Hematopoietic multipotent progenitor cell (in vitro differentiated cells): ENCODE results near the gene NUDT3. TPM values are rescaled to one million over a fixed set of nuclear protein-coding genes. Genes with fewer than 3 reads are reported as not detected.
"Not testable (repeated sequence)": the region's sequence is repeated elsewhere in the genome, so short reads cannot be mapped to it uniquely, and the experiment has no call there.

Experiments
- DNase-seq, 3 donors: peaks; one replicate each; pipeline ENCODE4 v3.0.0-alpha.2; 2011 to 2015; ENCODE audit warnings: low read depth in 2 of 3, low spot score in 2 of 3
- total RNA-seq: library from RNA; depleted of rRNA; stranded (reverse); fragments of >200 nt; gene quantifications from one replicate; pipeline ENCODE4 v1.2.3, GENCODE V29; 2012

NUDT3 gene
- total RNA-seq, 1 donor: 28.3 TPM

GRCh38 chr6:34393191-34393965 is 909 bp upstream of the NUDT3 start:
- peak in 2 of 3 donors; percentile 49 to 81 for DNase-seq

- DNase-seq: peak; percentile 26 to 68 (median 50)
Measured at GRCh38 chr6:34391786-34392496, 528 bp downstream of the NUDT3 start.

- DNase-seq: no peak
Measured at GRCh38 chr6:34391473-34391785, 1.0 kb downstream of the NUDT3 start.

GRCh38 chr6:34390531-34391472 is 1.7 kb downstream of the NUDT3 start:
- no peak for DNase-seq

DNA sequence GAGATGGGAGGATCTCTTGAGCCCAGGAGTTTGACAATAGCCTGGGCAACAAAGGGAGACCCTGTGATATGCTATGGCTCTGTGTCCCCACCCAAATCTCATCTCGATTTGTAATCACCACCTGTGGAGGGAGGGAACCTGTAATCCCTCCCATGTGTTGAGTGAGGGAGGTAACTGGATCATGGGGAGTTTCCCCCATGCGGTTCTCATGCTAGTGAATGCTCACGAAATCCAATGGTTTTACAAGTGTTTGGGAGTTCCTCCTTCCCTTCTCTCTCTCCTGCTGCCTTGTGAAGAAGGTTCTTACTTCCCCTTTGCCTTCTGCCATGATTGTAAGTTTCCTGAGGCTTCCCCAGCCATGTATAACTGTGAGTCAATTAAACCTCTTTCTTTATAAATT is 3.4 kb downstream of the NUDT3 start:
- DNase-seq: no peak

GRCh38 chr6:34388421-34388820 is 4.0 kb downstream of the NUDT3 start:
- no peak for DNase-seq

DNA sequence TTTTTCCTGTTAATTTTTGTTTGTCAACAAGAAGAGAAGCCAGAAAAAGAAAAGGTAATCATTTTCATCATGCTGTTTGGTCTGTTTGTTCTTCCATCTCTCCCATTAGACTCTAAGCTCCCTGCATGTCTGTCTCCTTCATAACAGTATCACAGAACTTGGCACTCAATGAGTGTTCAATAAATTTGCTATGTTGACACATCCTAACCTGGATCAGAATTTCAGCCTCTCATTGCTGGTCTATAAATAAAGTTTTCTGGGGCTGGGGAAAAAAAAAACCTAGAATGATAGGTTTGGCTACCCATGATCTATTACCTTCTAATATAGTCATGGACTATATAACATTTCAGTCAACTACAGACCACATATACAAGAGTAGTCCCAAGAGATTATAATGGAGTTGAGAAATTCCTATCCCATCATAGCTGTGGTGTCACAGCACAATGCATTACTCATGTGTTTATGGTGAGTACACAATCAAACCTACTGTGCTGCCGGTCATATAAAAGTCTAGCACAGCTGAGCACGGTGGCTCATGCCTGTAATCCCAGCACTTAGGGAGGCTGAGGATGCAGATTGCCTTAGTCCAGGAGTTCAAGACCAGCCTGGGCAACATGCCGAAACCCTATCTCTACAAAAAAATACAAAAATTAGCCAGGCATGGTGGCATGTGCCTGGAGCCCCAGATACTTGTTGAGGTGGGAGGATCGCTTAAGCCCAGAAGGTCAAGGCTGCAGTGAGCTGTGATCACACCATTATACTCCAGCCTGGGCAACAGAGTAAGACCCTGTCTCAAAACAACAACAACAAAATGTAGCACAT is 5.9 kb downstream of the NUDT3 start:
- DNase-seq: no peak

GRCh38 chr6:34385793-34386195 is 6.7 kb downstream of the NUDT3 start:
- DNase-seq: no peak

DNA sequence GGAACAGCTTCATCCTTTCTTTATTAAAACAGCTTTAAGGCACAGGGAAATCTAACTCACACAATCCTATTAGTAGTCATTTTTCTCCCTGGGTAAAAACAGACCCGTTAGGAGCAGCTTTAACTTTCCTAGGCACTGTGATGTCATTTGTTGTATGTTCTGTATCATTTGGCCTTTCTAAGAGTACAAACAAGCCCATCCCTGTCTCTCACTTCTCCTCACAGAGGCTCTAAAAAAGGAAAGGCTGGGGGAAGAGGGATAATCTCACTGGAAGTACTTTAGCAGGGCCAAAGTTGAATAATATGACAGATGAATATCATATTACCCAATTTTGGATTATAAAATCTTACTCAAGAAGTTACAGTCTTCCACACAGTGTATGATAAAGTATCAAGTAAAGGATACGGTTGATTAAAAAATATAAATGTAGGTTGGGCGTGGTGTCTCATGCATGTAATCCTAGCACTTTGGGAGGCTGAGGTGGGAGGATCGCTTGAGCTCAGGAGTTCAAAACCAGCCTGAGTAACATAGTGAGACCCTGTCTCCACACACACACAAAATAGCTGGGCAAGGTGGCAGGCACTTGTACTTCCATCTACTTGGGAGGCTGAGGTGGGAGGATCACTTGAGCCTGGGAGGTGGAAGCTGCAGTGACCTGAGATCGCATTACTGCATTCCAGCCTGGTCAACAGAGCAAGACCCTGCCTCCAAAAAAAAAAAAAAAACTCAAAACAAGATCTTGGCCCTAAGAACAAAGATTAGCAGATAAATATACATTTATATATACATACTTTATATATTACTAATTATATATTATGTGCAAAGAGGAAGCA is 7.9 kb downstream of the NUDT3 start:
- DNase-seq: no peak

- DNase-seq: no peak
Measured at GRCh38 chr6:34383656-34384320, 8.7 kb downstream of the NUDT3 start.

DNA sequence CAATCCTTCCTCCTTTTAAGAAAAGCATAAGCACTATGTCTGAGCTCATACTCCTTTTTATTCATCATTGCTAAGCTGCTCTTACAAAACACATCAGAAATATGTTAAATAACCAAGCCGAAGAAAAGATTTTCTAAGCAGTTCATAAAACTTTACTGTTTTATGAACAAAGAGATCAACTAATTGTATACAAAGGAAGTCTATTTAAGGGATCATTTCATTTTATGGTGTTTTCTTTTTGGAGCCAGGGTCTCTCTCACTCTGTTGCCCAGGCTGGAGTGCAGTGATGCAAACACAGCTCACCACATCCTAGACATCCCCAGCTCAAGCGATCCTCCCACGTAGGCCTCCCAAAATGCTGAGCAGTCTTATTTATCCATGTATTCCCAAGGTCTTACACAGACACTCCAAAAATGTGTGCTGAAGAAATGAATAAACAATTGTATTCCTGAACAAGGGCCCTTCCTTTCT is 9.3 kb downstream of the NUDT3 start:
- DNase-seq: no peak

DNA sequence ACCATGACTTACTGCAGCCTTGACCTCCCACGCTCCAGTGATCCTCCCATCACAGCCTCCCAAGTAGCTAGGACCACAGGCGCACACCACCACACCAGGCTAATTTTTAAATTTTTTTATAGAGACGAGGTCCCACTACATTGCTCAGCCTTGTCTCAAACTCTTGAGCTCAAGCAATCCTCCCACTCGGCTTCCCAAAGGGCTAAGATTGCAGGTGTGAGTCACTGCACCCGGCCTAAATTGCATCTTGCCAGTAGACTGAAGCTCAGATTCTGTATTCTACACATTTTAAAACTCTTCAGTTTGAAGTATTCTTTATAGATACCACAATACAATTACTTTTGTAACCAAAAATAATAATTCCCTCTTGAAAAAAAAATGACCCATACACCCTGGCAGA is 11.4 kb downstream of the NUDT3 start:
- no peak for DNase-seq

DNA sequence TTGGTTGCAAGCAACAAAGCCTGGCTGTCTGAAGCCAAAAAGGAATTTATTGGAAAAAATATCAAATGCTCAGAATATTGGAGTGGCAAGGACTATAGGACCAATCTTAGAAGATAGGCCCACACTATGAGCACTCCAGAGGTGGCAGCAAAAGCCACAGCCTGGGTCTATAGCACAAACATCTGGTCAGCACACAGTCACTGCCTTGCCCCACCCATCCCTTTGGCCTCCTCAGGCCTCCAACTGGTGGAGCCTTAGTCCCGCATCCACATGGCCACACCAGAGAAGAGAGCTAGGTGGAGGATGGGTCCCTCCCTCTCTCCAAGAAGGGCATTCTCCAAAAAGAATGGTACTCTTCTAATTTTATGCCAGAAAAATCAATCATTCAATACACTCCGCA is 14.0 kb downstream of the NUDT3 start:
- no peak for DNase-seq

DNA sequence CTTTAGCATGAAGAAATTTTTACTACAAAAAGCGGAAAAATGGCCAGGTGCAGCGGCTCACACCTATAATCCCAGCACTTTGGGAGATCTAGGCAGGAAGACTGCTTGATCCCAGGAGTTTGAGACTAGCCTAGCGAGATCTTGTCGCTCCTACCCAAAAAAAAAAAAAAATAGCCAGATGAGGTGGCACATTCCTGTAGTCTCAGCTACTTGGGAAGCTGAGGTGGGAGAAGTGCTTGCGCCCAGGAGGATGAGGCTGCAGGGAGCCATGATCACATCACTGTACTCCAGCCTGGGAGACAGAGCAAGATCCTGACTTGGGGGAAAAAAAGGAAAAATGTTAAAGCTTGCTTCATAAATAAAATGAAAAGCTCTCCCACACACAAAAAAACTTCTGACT is 14.5 kb downstream of the NUDT3 start:
- DNase-seq: no peak

DNA sequence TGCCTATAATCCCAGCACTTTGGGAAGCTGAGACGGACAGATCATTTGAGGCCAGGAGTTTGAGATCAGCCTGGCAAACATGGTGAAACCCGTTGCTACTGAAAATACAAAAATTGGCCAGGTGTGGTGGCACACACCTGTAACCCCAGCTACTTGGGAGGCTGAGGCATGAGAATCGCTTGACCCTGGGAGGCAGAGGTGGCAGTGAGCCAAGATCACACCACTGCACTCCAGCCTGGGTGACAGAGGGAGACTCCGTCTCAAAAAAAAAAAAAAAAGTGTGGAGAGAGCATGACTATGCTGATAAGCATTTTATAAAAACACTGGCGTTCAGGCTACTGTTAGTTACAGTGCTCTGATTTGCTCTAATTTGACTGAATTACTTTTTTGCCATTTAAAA is 14.9 kb downstream of the NUDT3 start:
- DNase-seq: not testable (repeated sequence)

- DNase-seq: no peak
Measured at GRCh38 chr6:34375833-34376232, 16.6 kb downstream of the NUDT3 start.

DNA sequence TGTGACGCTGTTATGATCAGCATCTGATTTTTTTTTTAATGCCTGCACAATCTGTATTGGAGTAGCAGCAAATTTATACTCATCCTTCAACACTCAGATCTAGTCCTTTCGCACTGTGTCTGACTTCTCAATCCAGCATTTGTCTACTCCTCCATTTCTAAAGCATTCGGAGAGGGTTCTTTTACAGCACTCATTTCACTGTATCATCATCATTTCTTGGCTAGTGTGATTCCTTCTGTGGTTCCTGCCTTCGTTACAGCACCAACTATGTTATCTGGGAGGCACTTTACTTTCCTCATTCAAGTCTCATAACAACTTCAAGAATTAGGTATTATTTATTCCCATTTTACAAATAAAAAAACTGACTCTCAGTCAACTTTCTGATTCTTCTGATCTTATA is 18.0 kb downstream of the NUDT3 start:
- DNase-seq: no peak

DNA sequence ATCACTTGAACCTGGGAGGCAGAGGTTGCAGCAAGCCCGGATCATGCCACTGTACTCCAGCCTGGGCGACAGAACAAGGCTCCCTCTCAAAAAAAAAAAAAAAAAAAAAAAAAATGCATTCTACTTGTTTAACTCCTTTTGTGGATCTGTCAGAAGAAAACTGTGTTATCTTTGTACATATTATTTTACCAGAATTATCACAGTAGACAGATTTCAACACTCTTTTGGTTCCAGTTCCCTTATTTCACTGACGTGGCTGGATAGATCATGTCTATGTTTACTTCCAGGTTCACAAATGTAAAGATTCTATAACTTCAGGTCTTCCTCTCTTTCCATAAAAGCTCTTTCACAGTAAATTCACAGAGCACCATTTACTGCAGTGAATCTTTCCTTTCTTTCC is 18.4 kb downstream of the NUDT3 start:
- peak in 1 of 3 donors; percentile 64 for DNase-seq

GRCh38 chr6:34373511-34373910 is 19.0 kb downstream of the NUDT3 start:
- DNase-seq: no peak
